HFF-Myc (cell line): ENCODE measurements around the gene TMEM151A.
A peak's percentile ranks its signal among the peaks of the same experiment; 100 is the strongest.

ENCODE experiments used
- DNase-seq: peaks from one replicate; pipeline ENCODE4 v3.0.0-alpha.2; 2011; ENCODE audit warnings: low read depth; ENCODE audit errors: extremely low read depth
- H3K4me3 ChIP-seq: replicated peaks from 2 replicates; pipeline ENCODE4 v1.5.1; 2011; ENCODE audit warnings: low read depth, mild to moderate bottlenecking, control low read depth, low read length
- CTCF ChIP-seq: IDR thresholded peaks from 2 replicates; pipeline ENCODE4 v1.5.1; 2012; ENCODE audit warnings: mild to moderate bottlenecking, low read depth, low read length, control low read depth; ENCODE audit errors: missing control alignments

The TMEM151A gene

DNA sequence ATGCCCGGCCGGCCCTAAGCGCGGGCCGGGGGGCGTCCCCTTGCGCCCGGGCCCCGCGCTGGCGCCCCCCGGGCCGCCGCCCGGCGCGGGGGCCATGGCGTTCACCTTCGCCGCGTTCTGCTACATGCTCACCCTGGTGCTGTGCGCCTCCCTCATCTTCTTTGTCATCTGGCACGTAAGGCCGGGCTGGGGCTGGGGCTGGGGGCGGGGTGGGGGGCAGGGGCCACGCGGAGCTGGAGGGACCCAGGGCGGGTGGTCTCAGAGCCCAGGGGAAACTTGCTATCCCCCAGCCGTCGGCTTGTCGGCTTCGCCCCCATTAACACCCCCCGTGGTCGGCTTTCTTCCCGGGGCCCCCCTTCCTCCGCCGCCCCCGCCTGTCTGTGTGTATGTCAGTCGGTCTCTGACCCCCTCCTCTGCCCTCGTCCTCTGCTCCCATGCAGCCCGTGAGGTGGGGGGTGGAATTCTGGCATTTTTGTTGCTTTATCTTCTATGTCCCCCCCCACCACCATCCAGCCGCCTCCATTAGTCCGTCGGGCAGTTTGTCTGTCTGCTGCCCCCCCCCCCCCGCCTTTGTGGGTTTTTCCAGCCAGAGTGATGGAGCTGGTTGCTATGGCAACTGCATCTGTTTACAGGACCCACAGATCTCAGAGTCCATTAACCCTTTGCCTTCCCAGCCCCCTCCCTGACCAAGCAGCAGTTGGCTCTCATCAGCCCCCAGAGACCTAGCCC is 13.2 kb upstream of the TMEM151A start:
- no peak overlapping the region for H3K4me3 ChIP-seq
- DNase-seq, result no peak
- TF ChIP-seq CTCF, result no peak

DNA sequence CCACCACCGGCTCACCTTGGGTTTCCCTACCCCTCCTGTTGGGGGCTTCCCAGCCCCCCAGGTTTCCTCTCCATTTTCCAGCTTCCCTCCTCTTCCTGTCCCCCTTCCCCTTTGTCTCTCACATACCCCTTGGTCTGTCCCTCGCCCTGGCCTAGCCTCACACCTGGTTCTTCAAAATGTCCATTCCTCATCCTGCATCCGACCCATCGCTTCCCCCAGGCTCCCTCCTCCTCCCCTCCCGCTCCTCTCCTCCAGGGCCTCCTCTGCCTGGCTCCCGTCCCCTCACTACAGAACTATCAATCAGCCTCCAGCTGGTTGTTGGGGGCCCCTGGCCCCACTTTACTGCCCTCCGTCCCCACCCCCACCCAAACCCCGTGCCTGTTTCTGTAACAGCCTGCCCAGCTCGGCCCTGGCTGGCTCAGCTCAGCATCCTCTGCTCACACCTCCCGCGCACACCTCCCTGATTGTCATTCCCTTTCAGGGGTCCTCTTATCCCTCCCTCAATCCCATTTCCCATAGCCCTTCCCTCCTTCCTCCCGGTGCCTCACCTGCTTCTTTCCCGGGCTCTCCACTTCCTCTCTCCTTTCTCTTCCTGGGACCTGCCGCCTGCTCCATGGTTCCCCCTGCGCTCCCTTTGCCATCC is 12.5 kb upstream of the TMEM151A start:
- TF ChIP-seq CTCF, result no peak
- DNase-seq, result no peak
- H3K4me3 ChIP-seq, result no peak overlapping the region

DNA sequence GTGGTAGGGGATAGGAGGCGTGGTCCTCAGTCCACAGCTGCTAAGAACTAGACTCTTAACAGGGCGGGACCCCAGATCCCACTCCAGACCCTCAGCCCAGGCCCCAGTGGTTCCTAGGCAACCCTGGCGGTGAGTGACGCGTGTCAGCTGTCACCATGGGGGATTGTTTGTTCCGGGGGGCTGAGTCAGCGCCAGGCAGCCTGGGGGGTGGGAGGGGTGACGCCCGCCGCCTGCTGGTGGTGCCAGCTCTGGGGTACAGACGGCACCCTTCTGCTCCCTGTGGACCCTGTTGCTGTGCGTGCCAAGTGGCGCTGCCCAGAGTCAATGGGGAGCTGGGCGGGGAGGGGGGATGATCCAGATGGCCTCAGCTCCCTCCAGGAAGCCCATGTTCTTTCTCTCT is 11.3 kb upstream of the TMEM151A start:
- DNase-seq, result no peak

GRCh38 chr11:66281001-66281400 is 10.7 kb upstream of the TMEM151A start:
- DNase-seq, result no peak
- no peak for TF ChIP-seq CTCF
- no peak overlapping the region for H3K4me3 ChIP-seq

More for the DNA sequence above, 11.3 kb upstream of the TMEM151A start:
- no peak overlapping the region for H3K4me3 ChIP-seq
- TF ChIP-seq CTCF, result no peak

DNA sequence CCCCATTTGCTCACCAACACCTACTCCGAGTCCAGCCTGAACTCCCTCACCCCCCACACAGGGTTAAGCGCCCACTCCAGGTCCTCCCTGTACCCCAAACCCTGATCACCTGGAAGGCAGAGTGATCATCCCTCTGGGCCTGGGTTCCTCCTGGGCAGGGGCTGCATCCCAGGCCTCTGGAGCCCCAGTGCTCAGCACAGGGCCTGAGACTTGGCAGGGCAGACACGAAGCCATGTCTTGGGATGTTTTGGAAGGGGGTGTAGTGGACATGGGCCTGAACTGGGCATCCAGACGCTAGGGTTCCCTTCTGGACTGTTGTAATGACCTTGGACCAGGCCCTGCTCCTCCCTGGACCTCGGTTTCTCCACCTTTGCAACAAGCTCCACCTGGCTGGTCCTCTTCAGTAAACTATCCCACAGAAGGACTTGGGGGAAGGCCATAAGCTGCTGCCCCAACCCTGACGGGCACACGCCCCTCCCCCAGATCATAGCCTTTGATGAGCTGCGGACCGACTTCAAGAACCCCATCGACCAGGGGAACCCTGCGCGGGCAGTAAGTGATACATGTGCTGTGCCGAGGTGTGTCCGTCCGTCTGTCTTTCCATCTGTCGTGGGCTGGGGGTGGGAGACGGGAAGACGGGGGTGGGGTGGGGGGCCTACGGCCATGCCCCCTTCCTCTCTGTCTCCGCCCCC is 9.8 kb upstream of the TMEM151A start:
- TF ChIP-seq CTCF, result no peak

GRCh38 chr11:66282468-66283455 is 8.9 kb upstream of the TMEM151A start:
- H3K4me3 ChIP-seq, result no peak overlapping the region
- DNase-seq, result peak; percentile 86
- TF ChIP-seq CTCF, result peak; percentile 93

More for the DNA sequence above, 9.8 kb upstream of the TMEM151A start:
- H3K4me3 ChIP-seq, result no peak overlapping the region
- no peak for DNase-seq
